K562 (cell line): ENCODE data around the gene RBM28. TPM values are rescaled to one million over a fixed set of nuclear protein-coding genes. Genes with fewer than 3 reads are reported as not detected.

Experiments
- ATAC-seq: fragments of 200-7000 bp; cut with Tn5 transposase; 3 replicates; pipeline ENCODE4 v1.9.1; 2020; ENCODE audit warnings: moderate library complexity
- BruUV-seq: library from RNA; stranded (reverse); fragments of 400-500 nt; replicated peaks from 2 replicates; lab custom pipeline; 2021; lab: Mats Ljungman, UMichigan
- CTCF ChIA-PET: fragments of 300-600 bp; formaldehyde crosslinking; extraction: SDS; loops from one replicate; lab custom pipeline; 2021; ENCODE audit warnings: low intra/inter-chr PET ratio; lab: Yijun Ruan, JAX
- POLR2A ChIA-PET: fragments of 300-600, 350-650 bp; sonication (Branson Sonifier 250); formaldehyde crosslinking; extraction: SDS; loops from one replicate; lab custom pipeline; 2021; ENCODE audit warnings: antibody characterized with exemption, inconsistent platforms; lab: Yijun Ruan, JAX
- DNase-seq, 4 experiments: peaks; one replicate each; pipeline versions ENCODE4 v3.0.0 to v3.0.0-alpha.2; 2011 to 2018; ENCODE audit warnings: low spot score in 3 of 4, mixed read lengths in 3 of 4; ENCODE audit errors: extremely low read depth in 1 of 4
- FAIRE-seq: peaks from 2 replicates; lab custom pipeline; 2011; peaks lifted over from hg19 to GRCh38; lab: Jason Lieb, UNC
- H2AFZ ChIP-seq: 2 replicates; pipeline ENCODE4 v1.6.0; 2011; ENCODE audit warnings: low read depth, low read length, control low read depth, inconsistent platforms
- H3K27ac ChIP-seq: fragments of 200-600 bp; 3 replicates; pipeline ENCODE4 v1.8.0; 2011; ENCODE audit warnings: low read depth, mild to moderate bottlenecking, control low read depth, inconsistent platforms, low read length, moderate library complexity, mixed read lengths; ENCODE audit errors: extremely low read depth
- H3K27me3 ChIP-seq, 2 experiments: fragments of 300-600 bp in 1 of 2; 2 replicates in 1 of 2; 3 replicates in 1 of 2; pipeline versions ENCODE4 v1.6.0 to v1.8.0; 2011; ENCODE audit warnings: inconsistent platforms in 2 of 2, low read length in 2 of 2, mild to moderate bottlenecking in 1 of 2, mixed read lengths in 1 of 2, moderate library complexity in 1 of 2; ENCODE audit not compliant: control insufficient read depth in 2 of 2, insufficient read depth in 2 of 2
- H3K36me3 ChIP-seq: fragments of 300-600 bp; 3 replicates; pipeline ENCODE4 v1.8.0; 2011; ENCODE audit warnings: mild to moderate bottlenecking, low read length, inconsistent platforms; ENCODE audit not compliant: control insufficient read depth, insufficient read depth
- H3K4me1 ChIP-seq, 2 experiments: fragments of 200-600 bp in 1 of 2; replicated peaks in 1 of 2; 2 replicates in 1 of 2; 3 replicates in 1 of 2; pipeline versions ENCODE4 v1.5.1 to v1.8.0; 2011; ENCODE audit warnings: inconsistent platforms in 2 of 2, low read length in 2 of 2, mild to moderate bottlenecking in 1 of 2, mixed read lengths in 1 of 2, moderate library complexity in 1 of 2; ENCODE audit not compliant: control insufficient read depth in 2 of 2, insufficient read depth in 2 of 2
- H3K4me2 ChIP-seq: 2 replicates; pipeline ENCODE4 v1.6.1; 2011; ENCODE audit warnings: low read length, control low read depth, inconsistent platforms, mixed read lengths; ENCODE audit not compliant: insufficient read depth
- H3K4me3 ChIP-seq: fragments of 200-600 bp; sonication (generic), shearing (Covaris generic); 2 replicates; pipeline ENCODE4 v1.5.1; 2016; ENCODE audit warnings: control low read depth, inconsistent platforms
- H3K79me2 ChIP-seq: fragments of 200-600 bp; 3 replicates; pipeline ENCODE4 v1.8.0; 2011; ENCODE audit warnings: low read length, inconsistent platforms; ENCODE audit not compliant: control insufficient read depth, insufficient read depth
- H3K9ac ChIP-seq, 2 experiments: 2 replicates each; pipeline versions ENCODE4 v1.6.0 to v1.6.1; 2011; ENCODE audit warnings: low read depth in 2 of 2, low read length in 2 of 2, control low read depth in 1 of 2, inconsistent platforms in 1 of 2, mild to moderate bottlenecking in 1 of 2, mixed read lengths in 1 of 2; ENCODE audit not compliant: insufficient read depth in 1 of 2
- H3K9me1 ChIP-seq: one replicate; pipeline ENCODE4 v1.6.0; 2011; ENCODE audit warnings: inconsistent platforms, mild to moderate bottlenecking, low read length, moderate library complexity; ENCODE audit not compliant: control insufficient read depth, insufficient read depth
- H3K9me3 ChIP-seq: replicated peaks from 2 replicates; pipeline ENCODE4 v1.5.1; 2011; ENCODE audit warnings: low read depth, low read length, inconsistent platforms; ENCODE audit not compliant: control insufficient read depth, insufficient read depth
- H4K20me1 ChIP-seq: replicated peaks from 2 replicates; pipeline ENCODE4 v1.6.1; 2011; ENCODE audit warnings: low read length, inconsistent platforms, mixed read lengths; ENCODE audit not compliant: control insufficient read depth, insufficient read depth
- ARID1B ChIP-seq: fragments of 450-650 bp; IDR thresholded peaks from 2 replicates; pipeline ENCODE4 v1.6.1; 2016; ENCODE audit warnings: antibody characterized with exemption, mild to moderate bottlenecking, inconsistent platforms
- HLTF ChIP-seq: fragments of 450-650 bp; IDR thresholded peaks from 2 replicates; pipeline ENCODE4 v1.6.1; 2016
- KLF16 ChIP-seq: IDR thresholded peaks from 2 replicates; pipeline ENCODE4 v1.6.1; 2016; ENCODE audit warnings: antibody characterized with exemption
- NFRKB ChIP-seq: fragments of 450-650 bp; IDR thresholded peaks from 2 replicates; pipeline ENCODE4 v1.6.1; 2016; ENCODE audit warnings: low read depth
- NR1H2 ChIP-seq: sonication (generic); formaldehyde crosslinking; IDR thresholded peaks from 2 replicates; pipeline ENCODE4 v1.4.0; 2020; ENCODE audit warnings: mild to moderate bottlenecking, missing genetic modification reagents
- POLR2G ChIP-seq: fragments of 200-400 bp; formaldehyde crosslinking; IDR thresholded peaks from 2 replicates; pipeline ENCODE4 v1.6.1; 2017; ENCODE audit warnings: low read depth, mild to moderate bottlenecking, antibody characterized with exemption, low read length, moderate library complexity
- ZNF766 ChIP-seq: fragments of 200-800 bp; sonication (Bioruptor generic); conservative IDR thresholded peaks from 2 replicates; pipeline ENCODE4 v1.6.1; 2016; ENCODE audit warnings: missing genetic modification characterization, missing compliant biosample characterization
- WGBS: fragments of 100-300 bp; shearing (Covaris generic); methylation state at CpG from one replicate; pipeline ENCODE4 v1.1.6; 2016; ENCODE audit warnings: low coverage, mixed read lengths; ENCODE audit not compliant: insufficient coverage; ENCODE audit errors: missing lambda C conversion rate; 5-methylcytosine and 5-hydroxymethylcytosine counted together
- in situ Hi-C: fragments of 300-500 bp; cut with MboI; formaldehyde crosslinking; loops from 4 replicates; pipeline ENCODE4 v1.15.0; 2018; ENCODE audit warnings: inconsistent platforms, mixed read lengths
- intact Hi-C: fragments of 100-400 bp; cut with micrococcal nuclease; formaldehyde crosslinking; loops from 2 replicates; pipeline ENCODE4 v1.14.2; 2022
- polyA plus RNA-seq, 8 experiments: library from polyadenylated mRNA; depleted of rRNA in 4 of 8; stranded (reverse) in 5 of 8; unstranded in 3 of 8; fragments of >200 nt; fragmentation: Nextera tagmentation in 2 of 8; fragmentation: Illumina TruSeq in 1 of 8; extraction: Ambion mirVana in 2 of 8; extraction: Trizol in 1 of 8; gene quantifications; 2 replicates each; pipeline versions ENCODE4 v1.2.1 to v1.2.3, GENCODE V29; 2011 to 2014; ENCODE audit warnings: inconsistent platforms in 1 of 8, missing spikeins in 1 of 8
- total RNA-seq, 7 experiments: library from RNA; depleted of rRNA in 6 of 7; stranded (reverse); fragments of >200 nt in 6 of 7; fragmentation: Illumina TruSeq in 2 of 7; extraction: Trizol in 2 of 7; gene quantifications; 2 replicates each; pipeline versions ENCODE4 v1.2.1 to v1.2.3, GENCODE V29; 2011 to 2021; ENCODE audit warnings: low replicate concordance in 1 of 7
- TF ChIP-seq, protein P1 (sequence below): sonication (generic); formaldehyde crosslinking; IDR thresholded peaks from 2 replicates; pipeline ENCODE4 v1.9.0; 2022; ENCODE audit warnings: mild to moderate bottlenecking, missing genetic modification reagents
- TF ChIP-seq, protein P2 (sequence below): sonication (generic); formaldehyde crosslinking; IDR thresholded peaks from 2 replicates; pipeline ENCODE4 v1.9.0; 2022; ENCODE audit warnings: mild to moderate bottlenecking, missing genetic modification reagents
- TF ChIP-seq, protein P3 (sequence below), 2 experiments: fragments of 450-650 bp in 1 of 2; IDR thresholded peaks; 2 replicates each; pipeline ENCODE4 v1.6.1; 2011 to 2017; ENCODE audit warnings: low read depth in 2 of 2, antibody characterized with exemption in 1 of 2, borderline replicate concordance in 1 of 2, low read length in 1 of 2, mild to moderate bottlenecking in 1 of 2, mixed read lengths in 1 of 2; ENCODE audit not compliant: control insufficient read depth in 1 of 2

Gene RBM28
- total and polyA plus RNA-seq, 9 of the 15 experiments (the other 6 are each of a cell fraction or from before 2014, with no cell fraction given) = 65.8 to 213 (median 138) TPM

DNA sequence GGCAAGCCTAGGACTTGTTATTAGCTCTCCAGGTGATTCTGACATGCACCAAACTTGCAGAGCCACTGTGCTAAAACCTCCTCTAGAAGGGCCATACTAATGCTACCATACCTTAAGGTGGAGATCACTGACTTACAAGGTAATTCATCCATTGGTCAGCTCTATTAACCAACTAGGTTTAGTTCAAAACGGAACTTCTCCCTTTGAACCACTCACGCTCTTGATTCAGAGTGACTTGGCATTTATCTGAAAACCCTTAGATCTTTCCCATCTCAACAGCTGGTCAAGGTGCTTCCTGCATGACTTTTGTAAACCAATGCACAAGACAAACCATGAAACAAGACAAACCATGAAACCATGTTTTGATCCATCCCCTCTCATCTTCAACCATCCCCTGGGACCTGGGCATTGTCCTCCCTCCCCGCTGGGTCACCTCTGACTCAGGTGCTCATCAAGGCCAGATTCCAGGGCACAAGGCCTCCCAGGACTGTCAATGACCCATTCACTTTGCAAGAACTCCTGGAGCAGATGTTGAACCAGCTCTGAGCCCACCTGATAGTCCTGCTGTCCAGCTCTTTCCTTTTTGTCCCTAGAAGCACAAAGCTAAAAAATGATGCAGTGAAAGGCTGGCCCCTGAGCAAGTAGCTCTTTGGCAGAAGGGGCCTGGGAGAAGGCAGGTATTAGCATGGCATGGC, 47.3 kb upstream of the RBM28 start (continued):
- TF ChIP-seq HLTF (no peak), NR1H2 (CRISPR knock-in tag) (no peak), KLF16 (no peak), ARID1B (peak; percentile 13; the same call in 1 of the 2 replicates)

DNA sequence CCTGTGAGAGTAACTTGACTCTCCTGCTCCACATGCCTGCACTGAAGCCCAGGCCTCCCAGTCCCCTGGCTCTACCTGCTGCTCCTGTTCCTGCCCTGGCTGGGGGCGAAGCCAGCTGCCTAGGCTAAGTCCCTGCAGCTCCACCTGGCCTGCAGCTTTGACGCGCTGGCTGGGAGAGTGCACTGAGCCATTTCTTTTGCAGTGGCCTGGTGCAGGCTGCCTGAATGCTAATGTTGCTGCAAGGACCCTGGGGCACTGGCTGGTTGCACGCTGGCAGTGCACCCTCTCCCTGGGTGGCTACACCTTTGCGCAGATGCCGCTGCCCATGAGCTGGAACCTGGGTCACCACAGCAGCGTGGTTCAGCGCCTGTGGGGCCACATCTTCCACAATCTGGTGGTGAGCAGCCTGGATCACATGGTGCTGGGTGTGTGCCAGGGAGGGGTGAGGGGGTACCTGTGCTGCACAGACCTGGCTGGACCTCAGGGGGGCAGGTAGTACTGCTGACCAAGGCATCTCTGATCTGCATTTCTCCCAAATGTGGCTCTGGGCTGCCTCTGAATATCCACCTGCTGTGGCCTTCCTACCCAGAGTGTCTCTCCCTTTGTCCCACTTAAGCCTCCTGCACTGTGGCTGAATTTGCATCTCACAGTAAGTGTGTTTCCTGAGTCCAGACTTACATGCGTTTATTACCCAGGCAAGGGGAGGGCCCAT, 46.1 kb upstream of the RBM28 start:
- no peak overlapping the region for H3K4me3 ChIP-seq
- ATAC-seq (no peak), FAIRE-seq (no peak), DNase-seq (peak in 3 of 4 experiments; percentile 9 to 29 (median 20))
- intact Hi-C loops (loop anchor here (10.0 kb wide), 1 partner anchor 155 kb away; no protein-coding TSS in a partner anchor), in situ Hi-C loops (no loop called here)
- H3K36me3 ChIP-seq = peaks cover 25% of the 10 kb centered on the region; the same call in 1 of the 3 replicates
- no peaks in the 10 kb centered on the region for H3K27me3 ChIP-seq
- no peak overlapping the region for H2AFZ ChIP-seq
- ChIA-PET POLR2A (interaction anchor here (0.6 to 2.3 kb wide), 11 partner anchors 8 to 1224 kb away, joined by 3 to 13 read pairs (median 4); no protein-coding TSS in a partner anchor), CTCF (interaction anchor here (0.5 to 3.9 kb wide), 2 partner anchors 42 to 679 kb away, joined by 3 to 81 read pairs; no protein-coding TSS in a partner anchor)
- H3K4me1 ChIP-seq = peaks cover 0 to 17% of the 10 kb centered on the region in 2 experiments; a peak in 3 of 5 replicates
- H3K27ac ChIP-seq = no peak overlapping the region
- BruUV-seq = no TSS peak
- 37% methylated on average over 9 of the region's 9 CpGs for WGBS
- H3K79me2 ChIP-seq = no peaks in the 10 kb centered on the region
- no peaks in the 10 kb centered on the region for H3K9me3 ChIP-seq
- H3K4me2 ChIP-seq = no peak overlapping the region
- TF ChIP-seq, protein P1, sequence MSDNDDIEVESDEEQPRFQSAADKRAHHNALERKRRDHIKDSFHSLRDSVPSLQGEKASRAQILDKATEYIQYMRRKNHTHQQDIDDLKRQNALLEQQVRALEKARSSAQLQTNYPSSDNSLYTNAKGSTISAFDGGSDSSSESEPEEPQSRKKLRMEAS = 0 out of 2 replicates have a peak, but pooled peaks have one; percentile 0
- peak; percentile 55; the same call in 1 of the 2 replicates for TF ChIP-seq POLR2G
- TF ChIP-seq NFRKB = no peak
- TF ChIP-seq, protein P2, sequence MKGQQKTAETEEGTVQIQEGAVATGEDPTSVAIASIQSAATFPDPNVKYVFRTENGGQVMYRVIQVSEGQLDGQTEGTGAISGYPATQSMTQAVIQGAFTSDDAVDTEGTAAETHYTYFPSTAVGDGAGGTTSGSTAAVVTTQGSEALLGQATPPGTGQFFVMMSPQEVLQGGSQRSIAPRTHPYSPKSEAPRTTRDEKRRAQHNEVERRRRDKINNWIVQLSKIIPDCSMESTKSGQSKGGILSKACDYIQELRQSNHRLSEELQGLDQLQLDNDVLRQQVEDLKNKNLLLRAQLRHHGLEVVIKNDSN (CRISPR knock-in tag) = peak; percentile 13; the same call in 1 of the 2 replicates
- no peak for TF ChIP-seq ZNF766 (CRISPR knock-in tag)
- TF ChIP-seq, protein P3, sequence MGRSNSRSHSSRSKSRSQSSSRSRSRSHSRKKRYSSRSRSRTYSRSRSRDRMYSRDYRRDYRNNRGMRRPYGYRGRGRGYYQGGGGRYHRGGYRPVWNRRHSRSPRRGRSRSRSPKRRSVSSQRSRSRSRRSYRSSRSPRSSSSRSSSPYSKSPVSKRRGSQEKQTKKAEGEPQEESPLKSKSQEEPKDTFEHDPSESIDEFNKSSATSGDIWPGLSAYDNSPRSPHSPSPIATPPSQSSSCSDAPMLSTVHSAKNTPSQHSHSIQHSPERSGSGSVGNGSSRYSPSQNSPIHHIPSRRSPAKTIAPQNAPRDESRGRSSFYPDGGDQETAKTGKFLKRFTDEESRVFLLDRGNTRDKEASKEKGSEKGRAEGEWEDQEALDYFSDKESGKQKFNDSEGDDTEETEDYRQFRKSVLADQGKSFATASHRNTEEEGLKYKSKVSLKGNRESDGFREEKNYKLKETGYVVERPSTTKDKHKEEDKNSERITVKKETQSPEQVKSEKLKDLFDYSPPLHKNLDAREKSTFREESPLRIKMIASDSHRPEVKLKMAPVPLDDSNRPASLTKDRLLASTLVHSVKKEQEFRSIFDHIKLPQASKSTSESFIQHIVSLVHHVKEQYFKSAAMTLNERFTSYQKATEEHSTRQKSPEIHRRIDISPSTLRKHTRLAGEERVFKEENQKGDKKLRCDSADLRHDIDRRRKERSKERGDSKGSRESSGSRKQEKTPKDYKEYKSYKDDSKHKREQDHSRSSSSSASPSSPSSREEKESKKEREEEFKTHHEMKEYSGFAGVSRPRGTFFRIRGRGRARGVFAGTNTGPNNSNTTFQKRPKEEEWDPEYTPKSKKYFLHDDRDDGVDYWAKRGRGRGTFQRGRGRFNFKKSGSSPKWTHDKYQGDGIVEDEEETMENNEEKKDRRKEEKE (IDR thresholded peaks at IDR 0.05; ENCODE audit: borderline replicate concordance in 1 of 2, control insufficient read depth in 1 of 2, low read depth in 2 of 2, low read length in 1 of 2) = no peak
- peak overlapping the region in 1 of 2 experiments; percentile 56; a peak in 2 of 4 replicates for H3K9ac ChIP-seq
- peaks cover 3% of the 10 kb centered on the region for H3K9me1 ChIP-seq
- H4K20me1 ChIP-seq = 0 out of 2 replicates have a peak, but pooled peaks cover 19% of the 10 kb centered on the region
